GM19468 (cell line): ENCODE results near the gene CERT1.
"Not testable (repeated sequence)": the region's sequence is repeated elsewhere in the genome, so short reads cannot be mapped to it uniquely, and the experiment has no call there.

Source experiments
- ATAC-seq: cut with Tn5 transposase; IDR thresholded peaks from one replicate; pipeline ENCODE4 v1.9.1; 2021; ENCODE audit warnings: mild to moderate bottlenecking, moderate library complexity, moderate number of reproducible peaks; ENCODE audit not compliant: unreplicated experiment; ENCODE audit errors: extremely low read depth

Gene CERT1

GRCh38 chr5:75524591-75524990 is 13.2 kb upstream of the CERT1 start:
- ATAC-seq = no peak

GRCh38 chr5:75524071-75524470 is 12.6 kb upstream of the CERT1 start:
- peak; percentile 47 for ATAC-seq

GRCh38 chr5:75523275-75523674 is 11.8 kb upstream of the CERT1 start:
- no peak for ATAC-seq

GRCh38 chr5:75522542-75522941 is 11.1 kb upstream of the CERT1 start:
- no peak for ATAC-seq

GRCh38 chr5:75522025-75522424 is 10.6 kb upstream of the CERT1 start:
- no peak for ATAC-seq

GRCh38 chr5:75521195-75521594 is 9.8 kb upstream of the CERT1 start:
- no peak for ATAC-seq

- ATAC-seq = no peak
Measured at GRCh38 chr5:75519761-75520160, 8.3 kb upstream of the CERT1 start.

- no peak for ATAC-seq
Measured at GRCh38 chr5:75514323-75514722, 2.9 kb upstream of the CERT1 start.

- ATAC-seq = no peak
Measured at GRCh38 chr5:75513841-75514240, 2.4 kb upstream of the CERT1 start.

- ATAC-seq = no peak
Measured at GRCh38 chr5:75512383-75513074, 1.1 kb upstream of the CERT1 start.

- peak; percentile 3 for ATAC-seq
Measured at GRCh38 chr5:75510836-75511434, 494 bp downstream of the CERT1 start.

- no peak for ATAC-seq
Measured at GRCh38 chr5:75510417-75510835, 1.0 kb downstream of the CERT1 start.

- no peak for ATAC-seq
Measured at GRCh38 chr5:75509956-75510355, 1.5 kb downstream of the CERT1 start.

- no peak for ATAC-seq
Measured at GRCh38 chr5:75509546-75509945, 1.9 kb downstream of the CERT1 start.

GRCh38 chr5:75507841-75508240 is 3.6 kb downstream of the CERT1 start:
- no peak for ATAC-seq

GRCh38 chr5:75505112-75505511 is 6.3 kb downstream of the CERT1 start:
- not testable (repeated sequence) for ATAC-seq

- ATAC-seq = not testable (repeated sequence)
Measured at GRCh38 chr5:75498875-75499274, 12.6 kb downstream of the CERT1 start.

- no peak for ATAC-seq
Measured at GRCh38 chr5:75498208-75498777, 13.1 kb downstream of the CERT1 start.

GRCh38 chr5:75496026-75496425 is 15.4 kb downstream of the CERT1 start:
- ATAC-seq = no peak

- ATAC-seq = no peak
Measured at GRCh38 chr5:75491621-75492020, 19.8 kb downstream of the CERT1 start.

- not testable (repeated sequence) for ATAC-seq
Measured at GRCh38 chr5:75489847-75490246, 21.6 kb downstream of the CERT1 start.

GRCh38 chr5:75484605-75485004 is 26.8 kb downstream of the CERT1 start:
- no peak for ATAC-seq
